ENCODE data around the gene ZNF512. TPM values are rescaled to one million over a fixed set of nuclear protein-coding genes. Genes with fewer than 3 reads are reported as not detected.

The ZNF512 gene
- total RNA-seq, 4 donors from 2014 or later = 5.8 to 15.6 (median 8.4) TPM

- no peak for DNase-seq
- TF ChIP-seq POLR2A (IDR thresholded peaks at IDR 0.05) (no peak), CTCF (IDR thresholded peaks at IDR 0.05 in 4 of 5, conservative IDR thresholded peaks at IDR 0.05 in 1 of 5) (no peak)
- intact Hi-C loops (cut with DNase I; ENCODE audit: low total_unique reads) (no loop called here), in situ Hi-C loops (cut with MboI; ENCODE audit: low sequenced_read_pairs in 4 of 4) (loop anchor here in 1 of 4 donors (25.0 kb wide), 1 partner anchor 172 kb away; no protein-coding TSS in a partner anchor)
- H3K36me3 ChIP-seq = peaks cover 2 to 88% of the 10 kb centered on the region in 2 donors
- H3K9me3 ChIP-seq = no peaks in the 10 kb centered on the region
- no peak for ATAC-seq
- no peak overlapping the region for H3K27ac ChIP-seq
- H3K4me3 ChIP-seq = no peak overlapping the region
- H3K27me3 ChIP-seq = no peaks in the 10 kb centered on the region
- peaks cover 8 to 9% of the 10 kb centered on the region in 2 donors for H3K4me1 ChIP-seq
Measured at GRCh38 chr2:27634291-27634690, 51.4 kb downstream of the ZNF512 start.

GRCh38 chr2:27636766-27637165 lies 53.9 kb downstream of the ZNF512 start:
- Histone ChIP-seq H3K27me3 (no peaks in the 10 kb centered on the region), H3K4me1 (no peaks in the 10 kb centered on the region), H3K27ac (no peak overlapping the region), H3K4me3 (no peak overlapping the region), H3K36me3 (peaks cover 2 to 98% of the 10 kb centered on the region in 2 donors), H3K9me3 (no peaks in the 10 kb centered on the region)
- ATAC-seq (no peak), DNase-seq (no peak)
- in situ Hi-C loops (cut with MboI; ENCODE audit: low sequenced_read_pairs in 4 of 4) = loop anchor here in 1 of 4 donors (25.0 kb wide), 1 partner anchor 174 kb away; no protein-coding TSS in a partner anchor
- intact Hi-C loops (cut with DNase I; ENCODE audit: low total_unique reads) = no loop called here
- TF ChIP-seq CTCF (IDR thresholded peaks at IDR 0.05 in 4 of 5, conservative IDR thresholded peaks at IDR 0.05 in 1 of 5) (no peak), POLR2A (IDR thresholded peaks at IDR 0.05) (no peak)

- H3K9me3 ChIP-seq = no peaks in the 10 kb centered on the region
- H3K4me1 ChIP-seq = no peaks in the 10 kb centered on the region
Measured at GRCh38 chr2:27638037-27638637, 55.3 kb downstream of the ZNF512 start.

GRCh38 chr2:27638709-27639108 lies 55.9 kb downstream of the ZNF512 start:
- no peaks in the 10 kb centered on the region for H3K27me3 ChIP-seq
- intact Hi-C loops (cut with DNase I; ENCODE audit: low total_unique reads) (no loop called here), in situ Hi-C loops (cut with MboI; ENCODE audit: low sequenced_read_pairs in 4 of 4) (loop anchor here in 1 of 4 donors (25.0 kb wide), 1 partner anchor 176 kb away; no protein-coding TSS in a partner anchor)
- no peak overlapping the region for H3K27ac ChIP-seq
- H3K4me1 ChIP-seq = no peaks in the 10 kb centered on the region
- peaks cover 2 to 95% of the 10 kb centered on the region in 2 donors for H3K36me3 ChIP-seq
- no peak for DNase-seq
- H3K9me3 ChIP-seq = no peaks in the 10 kb centered on the region
- no peak overlapping the region for H3K4me3 ChIP-seq
- ATAC-seq = no peak
- TF ChIP-seq CTCF (IDR thresholded peaks at IDR 0.05 in 4 of 5, conservative IDR thresholded peaks at IDR 0.05 in 1 of 5) (no peak), POLR2A (IDR thresholded peaks at IDR 0.05) (no peak)

More at GRCh38 chr2:27638037-27638637, 55.3 kb downstream of the ZNF512 start:
- intact Hi-C loops (cut with DNase I; ENCODE audit: low total_unique reads) = no loop called here
- TF ChIP-seq POLR2A (IDR thresholded peaks at IDR 0.05) (no peak), CTCF (IDR thresholded peaks at IDR 0.05 in 4 of 5, conservative IDR thresholded peaks at IDR 0.05 in 1 of 5) (no peak)
- ATAC-seq = no peak
- Histone ChIP-seq H3K36me3 (peaks cover 2 to 96% of the 10 kb centered on the region in 2 donors), H3K4me3 (no peak overlapping the region), H3K27ac (no peak overlapping the region), H3K27me3 (no peaks in the 10 kb centered on the region)
- in situ Hi-C loops (cut with MboI; ENCODE audit: low sequenced_read_pairs in 4 of 4) = loop anchor here in 1 of 4 donors (25.0 kb wide), 1 partner anchor 176 kb away; no protein-coding TSS in a partner anchor
- no peak for DNase-seq
